Retinal pigment epithelial cell (primary cell): ENCODE measurements around the gene SNX14.
"Not testable (repeated sequence)": the region's sequence is repeated elsewhere in the genome, so short reads cannot be mapped to it uniquely, and the experiment has no call there.

Source experiments
- DNase-seq: peaks from one replicate; pipeline ENCODE4 v3.0.0-alpha.2; 2010; ENCODE audit warnings: low read depth
- H3K4me3 ChIP-seq: 2 replicates; pipeline ENCODE4 v1.5.1; 2011; ENCODE audit warnings: mild to moderate bottlenecking, low read length, control low read depth, moderate library complexity
- CTCF ChIP-seq: conservative IDR thresholded peaks from 2 replicates; pipeline ENCODE4 v1.5.1; 2011; ENCODE audit warnings: low read depth, low read length, control low read depth, inconsistent platforms

SNX14 gene

GRCh38 chr6:85574932-85575598 lies 18.6 kb downstream of the SNX14 start:
- TF ChIP-seq CTCF: no peak
- no peak for DNase-seq
- no peak overlapping the region for H3K4me3 ChIP-seq

GRCh38 chr6:85569323-85569722 lies 24.3 kb downstream of the SNX14 start:
- DNase-seq: no peak
- TF ChIP-seq CTCF: no peak
- no peak overlapping the region for H3K4me3 ChIP-seq

GRCh38 chr6:85568411-85568810 lies 25.2 kb downstream of the SNX14 start:
- no peak for DNase-seq
- TF ChIP-seq CTCF: no peak
- no peak overlapping the region for H3K4me3 ChIP-seq

- TF ChIP-seq CTCF: no peak
- H3K4me3 ChIP-seq: no peak overlapping the region
- no peak for DNase-seq
Observed at GRCh38 chr6:85565736-85566135, 27.9 kb downstream of the SNX14 start.

- H3K4me3 ChIP-seq, DNase-seq: not testable (repeated sequence)
Observed at GRCh38 chr6:85564223-85564622, 29.4 kb downstream of the SNX14 start.

GRCh38 chr6:85561750-85562357 lies 31.8 kb downstream of the SNX14 start:
- no peak for TF ChIP-seq CTCF
- H3K4me3 ChIP-seq: no peak overlapping the region
- no peak for DNase-seq

- no peak overlapping the region for H3K4me3 ChIP-seq
- no peak for DNase-seq
- TF ChIP-seq CTCF: no peak
Observed at GRCh38 chr6:85556992-85557668, 36.5 kb downstream of the SNX14 start.
